ENCODE measurements around the gene GARIN3.

DNA sequence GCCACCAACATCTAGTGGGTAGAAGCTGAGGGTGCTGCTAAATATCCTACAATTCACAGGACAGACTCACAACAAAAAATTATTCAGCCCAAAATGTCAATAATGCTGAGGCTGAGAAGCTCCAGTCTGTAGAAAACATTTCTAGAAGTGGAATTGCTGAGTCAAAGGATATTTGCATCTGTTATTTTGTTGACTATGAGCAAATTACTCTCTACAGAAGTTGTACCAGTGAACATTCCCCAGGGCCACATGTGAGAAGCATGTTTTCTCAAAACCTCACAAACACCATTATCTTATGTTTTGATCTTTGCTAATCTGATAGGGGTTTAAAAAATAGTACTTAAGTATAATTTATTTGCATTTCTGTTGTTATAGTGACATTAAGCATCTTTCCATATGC, 30.0 kb upstream of the GARIN3 start:
- TF ChIP-seq, protein P1, sequence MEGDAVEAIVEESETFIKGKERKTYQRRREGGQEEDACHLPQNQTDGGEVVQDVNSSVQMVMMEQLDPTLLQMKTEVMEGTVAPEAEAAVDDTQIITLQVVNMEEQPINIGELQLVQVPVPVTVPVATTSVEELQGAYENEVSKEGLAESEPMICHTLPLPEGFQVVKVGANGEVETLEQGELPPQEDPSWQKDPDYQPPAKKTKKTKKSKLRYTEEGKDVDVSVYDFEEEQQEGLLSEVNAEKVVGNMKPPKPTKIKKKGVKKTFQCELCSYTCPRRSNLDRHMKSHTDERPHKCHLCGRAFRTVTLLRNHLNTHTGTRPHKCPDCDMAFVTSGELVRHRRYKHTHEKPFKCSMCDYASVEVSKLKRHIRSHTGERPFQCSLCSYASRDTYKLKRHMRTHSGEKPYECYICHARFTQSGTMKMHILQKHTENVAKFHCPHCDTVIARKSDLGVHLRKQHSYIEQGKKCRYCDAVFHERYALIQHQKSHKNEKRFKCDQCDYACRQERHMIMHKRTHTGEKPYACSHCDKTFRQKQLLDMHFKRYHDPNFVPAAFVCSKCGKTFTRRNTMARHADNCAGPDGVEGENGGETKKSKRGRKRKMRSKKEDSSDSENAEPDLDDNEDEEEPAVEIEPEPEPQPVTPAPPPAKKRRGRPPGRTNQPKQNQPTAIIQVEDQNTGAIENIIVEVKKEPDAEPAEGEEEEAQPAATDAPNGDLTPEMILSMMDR (IDR thresholded peaks at IDR 0.05) = no peak
- TF ChIP-seq POLR2AphosphoS5 (IDR thresholded peaks at IDR 0.05) = no peak
- TF ChIP-seq POLR2A (IDR thresholded peaks at IDR 0.05) = no peak
